ENCODE measurements around the gene METTL5.

Gene METTL5

DNA sequence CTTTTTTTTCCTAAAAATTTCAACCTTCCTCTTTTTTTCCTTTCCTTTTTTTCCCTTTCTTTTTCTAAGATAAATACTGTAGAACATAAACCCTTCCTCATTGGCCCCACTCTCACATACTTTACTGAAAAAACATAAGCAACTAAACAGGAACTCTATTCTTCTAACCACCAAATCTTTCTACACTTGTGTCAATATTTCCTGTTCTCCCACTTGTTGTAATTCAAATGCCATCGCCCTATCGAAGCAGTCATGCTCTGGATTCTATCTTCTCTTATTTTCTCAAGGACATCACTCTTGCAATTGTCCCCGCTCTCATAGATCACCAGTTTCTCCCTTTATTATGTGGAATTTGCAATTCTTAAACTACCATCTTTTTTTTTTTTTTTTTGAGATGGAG, 46.3 kb downstream of the METTL5 start:
- DNase-seq: no peak

GRCh38 chr2:169776252-169776761, 48.4 kb downstream of the METTL5 start:
- no peak for DNase-seq

DNA sequence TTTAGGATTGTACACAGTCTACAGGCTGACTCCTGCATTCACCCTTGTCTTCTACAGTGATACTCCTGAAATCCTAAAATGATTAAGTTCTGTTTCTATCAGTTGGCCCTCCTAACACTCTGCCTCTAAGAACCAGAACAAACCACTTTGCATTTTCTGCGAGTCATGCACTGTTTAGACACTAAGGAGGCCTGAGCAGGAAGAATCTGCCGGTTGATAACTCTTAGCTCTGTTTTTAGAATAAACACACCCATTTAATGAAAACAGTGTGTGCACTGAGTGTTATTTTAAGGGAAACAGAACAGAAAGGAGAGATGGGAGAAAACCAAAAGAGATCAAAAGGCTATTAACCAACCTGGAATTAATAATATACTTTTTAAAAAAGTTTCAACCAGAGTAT, 48.9 kb downstream of the METTL5 start:
- no peak for DNase-seq

GRCh38 chr2:169775354-169775753, 49.4 kb downstream of the METTL5 start:
- no peak for DNase-seq

- no peak for DNase-seq
These were observed 52.1 kb downstream of the METTL5 start for GRCh38 chr2:169772651-169773050.

- DNase-seq: no peak
These were observed 53.1 kb downstream of the METTL5 start for GRCh38 chr2:169771612-169772011.

DNA sequence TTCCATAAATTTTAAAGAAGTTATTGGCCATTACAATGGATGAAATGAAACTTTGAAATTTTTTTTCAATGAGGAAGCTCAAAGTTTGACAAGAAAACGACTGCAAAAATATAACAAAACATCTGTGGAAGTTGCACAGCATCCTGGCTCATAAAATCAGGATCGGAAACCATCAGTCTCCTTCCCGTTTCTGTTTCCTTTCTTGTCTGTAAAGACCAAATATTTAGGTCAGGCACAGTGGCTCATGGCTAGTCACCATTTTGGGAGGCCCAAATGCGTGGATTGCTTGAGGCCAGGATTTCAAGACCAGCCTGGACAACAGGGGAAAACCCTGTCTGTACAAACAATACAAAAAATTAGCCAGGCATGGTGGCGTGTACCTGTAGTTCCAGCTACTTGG, 53.7 kb downstream of the METTL5 start:
- DNase-seq: no peak

- peak; percentile 13 for DNase-seq
These were observed 56.3 kb downstream of the METTL5 start for GRCh38 chr2:169768262-169768995.

DNA sequence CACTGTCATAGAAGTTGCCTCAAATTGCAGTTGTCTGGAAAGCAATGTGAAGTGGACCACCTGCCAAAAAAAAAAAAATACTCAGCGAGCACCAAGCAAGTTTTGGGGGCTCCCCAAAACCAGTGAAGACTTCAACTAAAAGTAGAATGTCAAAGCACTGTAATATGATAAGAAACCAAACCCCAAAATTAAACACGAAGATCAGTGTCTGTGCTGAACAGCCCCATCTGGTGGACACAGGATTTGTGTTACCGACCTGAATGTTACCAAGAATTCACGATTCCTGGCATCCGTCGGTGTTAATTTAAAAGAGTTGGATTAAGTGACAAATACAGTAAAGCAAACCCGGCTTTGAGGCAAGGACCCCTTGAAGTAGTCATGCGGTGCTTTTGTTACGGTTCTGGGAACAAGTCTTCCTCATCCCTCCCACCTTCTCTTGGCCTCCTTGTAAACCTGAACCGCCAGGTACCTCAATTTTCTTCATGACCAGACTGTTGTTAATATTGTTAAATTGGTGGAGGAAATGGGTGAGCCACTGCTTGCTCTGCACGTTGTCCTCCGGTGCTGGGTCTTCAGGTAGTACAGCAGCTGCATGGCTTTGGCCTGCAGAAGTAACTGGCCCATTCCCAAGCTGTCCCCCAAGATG, 57.3 kb downstream of the METTL5 start:
- DNase-seq: peak; percentile 48

DNA sequence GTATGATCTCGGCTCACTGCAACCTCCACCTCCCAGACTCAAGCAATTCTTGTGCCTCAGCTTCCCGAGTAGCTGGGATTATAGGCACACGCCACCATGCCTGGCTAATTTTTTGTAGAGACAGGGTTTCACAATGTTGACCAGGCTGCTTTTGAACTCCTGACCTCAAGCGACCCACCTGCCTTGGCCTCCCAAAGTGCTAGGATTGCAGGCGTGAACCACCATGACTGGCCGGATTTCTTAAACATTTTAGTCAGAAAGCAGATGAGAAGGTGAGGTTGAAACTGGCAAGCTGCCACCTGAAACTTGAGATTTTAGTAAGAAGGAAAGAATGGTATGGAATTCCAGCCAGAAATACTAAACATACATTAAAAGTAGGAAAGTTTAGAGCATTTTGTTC, 59.2 kb downstream of the METTL5 start:
- no peak for DNase-seq

GRCh38 chr2:169761970-169762292, 62.8 kb downstream of the METTL5 start:
- no peak for DNase-seq
